Mucosa of rectum (tissue), 2 donors: ENCODE measurements around the gene FAM234B.

ENCODE experiments used
- H3K27ac ChIP-seq, 2 donors: one replicate each; pipeline ENCODE4 v1.7.0; 2013; ENCODE audit warnings: inconsistent platforms in 2 of 2, low read depth in 2 of 2, low read length in 2 of 2
- H3K27me3 ChIP-seq, 2 donors: one replicate each; pipeline ENCODE4 v1.7.0; 2013; ENCODE audit warnings: low read length in 2 of 2; ENCODE audit not compliant: control insufficient read depth in 2 of 2, insufficient read depth in 2 of 2
- H3K36me3 ChIP-seq, 2 donors: one replicate each; pipeline ENCODE4 v1.7.0; 2013; ENCODE audit warnings: low read length in 2 of 2; ENCODE audit not compliant: control insufficient read depth in 2 of 2, insufficient read depth in 2 of 2
- H3K4me1 ChIP-seq, 2 donors: one replicate each; pipeline ENCODE4 v1.7.0; 2013; ENCODE audit warnings: low read length in 2 of 2, mild to moderate bottlenecking in 1 of 2; ENCODE audit not compliant: control insufficient read depth in 2 of 2, insufficient read depth in 2 of 2
- H3K4me3 ChIP-seq, 2 donors: one replicate each; pipeline ENCODE4 v1.7.0; 2013; ENCODE audit warnings: low read length in 2 of 2
- H3K9ac ChIP-seq, 2 donors: one replicate each; pipeline ENCODE4 v1.7.0; 2013; ENCODE audit warnings: low read length in 2 of 2, low read depth in 1 of 2, mild to moderate bottlenecking in 1 of 2
- H3K9me3 ChIP-seq, 2 donors: one replicate each; pipeline ENCODE4 v1.7.0; 2013; ENCODE audit warnings: low read length in 2 of 2; ENCODE audit not compliant: control insufficient read depth in 2 of 2
- donor health status: healthy.
- donor health status: Normal muscosa, but diverticular disease.

Gene FAM234B

DNA sequence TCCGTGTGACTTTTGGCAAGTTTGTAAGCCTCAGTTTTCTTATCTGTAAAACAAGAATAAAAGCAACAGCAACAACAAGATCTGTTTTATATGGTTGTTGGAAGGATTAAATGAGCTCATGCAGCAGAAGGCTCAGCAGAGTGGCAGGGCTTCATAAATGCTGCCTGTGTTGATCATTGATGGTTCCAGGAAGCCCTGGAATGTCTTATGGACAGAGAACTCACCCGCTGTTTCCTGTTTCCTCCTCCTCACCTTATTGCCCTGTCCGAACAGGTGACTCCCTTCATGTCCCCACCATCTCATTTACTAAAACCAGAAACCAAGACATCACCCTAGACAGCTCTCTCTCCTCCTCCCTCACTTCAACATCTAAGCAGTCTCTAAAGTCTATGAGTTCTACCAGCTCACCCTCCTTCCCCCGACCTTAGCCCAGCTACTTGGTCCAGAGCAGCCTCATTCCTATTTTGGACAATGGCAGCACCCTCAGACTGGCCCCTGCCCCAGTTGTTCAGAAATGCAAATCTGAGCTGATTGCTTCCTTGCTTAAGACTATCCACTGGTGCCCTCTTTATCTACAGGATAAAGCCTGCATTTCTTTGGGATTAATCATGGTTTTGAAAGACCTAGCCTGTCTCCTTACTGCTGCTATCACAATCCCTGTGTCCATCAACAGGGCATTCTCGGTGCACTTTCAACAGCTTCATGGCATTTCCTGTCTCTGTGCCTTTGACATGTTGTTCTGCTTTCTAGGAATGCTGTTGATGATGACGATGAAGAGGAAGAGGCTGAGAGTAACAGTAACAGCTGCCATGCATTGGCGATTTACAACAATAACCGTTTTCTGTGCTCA lies 80.7 kb downstream of the FAM234B start:
- Histone ChIP-seq H3K4me1 (no peaks in the 10 kb centered on the region), H3K9ac (no peak overlapping the region), H3K36me3 (no peaks in the 10 kb centered on the region), H3K9me3 (no peaks in the 10 kb centered on the region), H3K4me3 (no peak overlapping the region), H3K27ac (no peak overlapping the region), H3K27me3 (no peaks in the 10 kb centered on the region)

DNA sequence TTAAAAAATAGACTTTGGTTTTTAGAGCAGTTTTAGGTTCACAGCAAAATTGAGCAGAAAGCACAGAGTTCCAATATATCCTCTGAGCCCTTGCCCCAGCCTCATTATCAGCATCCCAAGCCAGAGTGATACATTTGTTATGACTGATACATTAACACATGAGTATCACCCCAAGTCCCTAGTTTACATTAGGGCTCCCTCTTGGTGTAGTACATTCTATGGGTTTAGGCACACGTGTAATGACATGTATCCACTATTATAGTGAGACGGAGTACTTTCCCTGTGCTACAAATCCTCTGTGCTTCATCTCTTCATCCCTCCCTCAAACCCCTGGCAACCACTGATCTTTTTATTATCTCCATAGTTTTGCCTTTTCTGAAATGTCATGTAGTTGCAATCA lies 81.8 kb downstream of the FAM234B start:
- no peaks in the 10 kb centered on the region for H3K4me1 ChIP-seq
- no peaks in the 10 kb centered on the region for H3K36me3 ChIP-seq
- no peaks in the 10 kb centered on the region for H3K27me3 ChIP-seq
- no peak overlapping the region for H3K27ac ChIP-seq
- no peaks in the 10 kb centered on the region for H3K9me3 ChIP-seq
- no peak overlapping the region for H3K4me3 ChIP-seq
- no peak overlapping the region for H3K9ac ChIP-seq

DNA sequence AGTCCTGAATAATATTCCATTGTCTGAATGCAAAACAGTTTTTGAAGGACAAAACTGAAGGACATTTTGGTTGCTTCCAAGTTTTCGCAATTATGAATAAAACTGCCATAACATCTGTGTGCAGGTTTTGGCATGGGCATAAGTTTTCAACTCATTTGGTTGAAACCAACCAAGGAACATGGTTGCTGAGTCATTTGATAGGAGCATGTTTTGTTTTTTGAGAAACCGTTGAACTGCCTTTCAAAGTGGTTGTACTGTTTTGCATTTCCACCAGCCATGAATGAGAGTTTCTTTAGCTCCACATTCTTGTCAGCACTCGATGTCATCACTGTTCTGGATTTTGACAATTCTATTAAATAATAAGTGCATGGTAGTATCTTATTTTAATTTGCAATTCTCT lies 82.3 kb downstream of the FAM234B start:
- no peaks in the 10 kb centered on the region for H3K27me3 ChIP-seq
- no peaks in the 10 kb centered on the region for H3K9me3 ChIP-seq
- H3K4me3 ChIP-seq, result no peak overlapping the region
- no peaks in the 10 kb centered on the region for H3K4me1 ChIP-seq
- H3K27ac ChIP-seq, result no peak overlapping the region
- H3K9ac ChIP-seq, result no peak overlapping the region
- no peaks in the 10 kb centered on the region for H3K36me3 ChIP-seq

DNA sequence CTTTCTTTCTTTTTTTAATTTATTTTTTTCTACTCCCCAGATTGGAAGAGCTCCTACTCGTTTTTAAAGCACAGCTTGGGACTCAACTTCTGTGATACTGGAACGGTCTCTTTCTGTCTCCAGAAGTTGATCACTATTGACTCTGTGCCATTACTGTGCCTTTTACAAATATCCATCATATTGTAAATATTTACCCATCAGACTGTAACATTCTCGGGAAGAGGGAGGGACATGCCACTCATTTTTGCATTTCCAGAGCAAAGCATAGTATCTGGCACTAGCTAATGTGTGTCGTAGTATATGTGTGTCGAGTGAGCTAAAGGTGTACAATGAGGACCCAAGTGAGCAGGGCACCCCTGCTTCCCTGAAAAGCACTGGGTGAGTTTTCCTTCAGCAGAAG lies 83.3 kb downstream of the FAM234B start:
- H3K9ac ChIP-seq, result no peak overlapping the region
- no peaks in the 10 kb centered on the region for H3K27me3 ChIP-seq
- H3K4me3 ChIP-seq, result no peak overlapping the region
- H3K4me1 ChIP-seq, result no peaks in the 10 kb centered on the region
- H3K36me3 ChIP-seq, result no peaks in the 10 kb centered on the region
- H3K27ac ChIP-seq, result no peak overlapping the region
- no peaks in the 10 kb centered on the region for H3K9me3 ChIP-seq

DNA sequence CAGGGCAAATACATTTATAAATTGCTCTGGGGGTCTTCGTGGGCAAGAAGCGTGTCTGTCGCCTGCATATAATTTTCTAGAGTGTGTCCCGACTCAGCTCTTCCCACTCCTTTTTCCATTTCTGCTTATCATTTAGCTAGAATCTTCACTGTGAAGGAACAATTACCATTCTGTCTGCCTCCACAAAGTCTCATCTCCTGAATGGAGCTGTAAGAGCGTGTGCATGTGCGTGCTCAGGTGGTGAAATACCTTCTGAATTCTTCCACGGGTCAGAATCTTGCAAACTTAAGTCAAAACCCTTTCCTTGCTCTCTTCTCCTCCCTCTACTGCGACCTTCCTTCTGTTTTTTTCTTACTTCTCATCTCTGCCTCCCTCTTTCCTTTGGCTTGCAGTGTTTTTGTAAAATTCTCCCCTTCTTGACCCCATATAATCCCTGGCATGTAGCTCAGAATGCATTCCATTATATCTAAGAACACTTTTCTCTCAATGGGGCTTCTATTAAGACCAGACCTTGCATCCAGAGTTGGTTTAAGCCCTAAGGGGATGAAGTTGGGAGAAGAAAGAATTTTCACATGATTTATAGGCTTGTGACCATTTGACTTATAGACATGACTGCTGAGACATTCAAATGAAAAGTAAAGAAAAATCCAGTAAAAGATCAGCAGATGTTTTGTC lies 84.2 kb downstream of the FAM234B start:
- Histone ChIP-seq H3K9ac (no peak overlapping the region), H3K4me1 (no peaks in the 10 kb centered on the region), H3K36me3 (no peaks in the 10 kb centered on the region), H3K4me3 (no peak overlapping the region), H3K9me3 (no peaks in the 10 kb centered on the region), H3K27me3 (peaks cover 0 to under 1% of the 10 kb centered on the region in 2 donors), H3K27ac (no peak overlapping the region)

DNA sequence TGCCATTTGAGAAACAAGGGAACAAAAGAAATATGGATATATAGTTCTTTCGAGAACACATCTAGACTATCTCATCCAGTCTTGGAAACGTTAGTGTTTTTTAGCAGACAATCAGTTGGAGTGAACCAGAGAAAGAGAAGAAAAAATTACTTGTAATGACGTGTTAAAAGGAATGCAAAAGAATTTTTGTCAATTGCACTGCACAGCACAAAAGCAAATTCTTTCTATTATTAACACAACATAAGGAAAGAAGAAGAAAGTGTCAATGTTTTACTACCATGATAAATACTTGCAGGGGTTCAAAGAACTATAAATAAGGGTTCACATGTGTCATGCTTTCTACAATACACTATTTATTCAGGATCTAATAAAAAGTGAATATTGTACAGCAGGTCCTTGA lies 86.8 kb downstream of the FAM234B start:
- Histone ChIP-seq H3K36me3 (no peaks in the 10 kb centered on the region), H3K4me3 (no peak overlapping the region), H3K4me1 (no peaks in the 10 kb centered on the region), H3K27ac (no peak overlapping the region), H3K9ac (no peak overlapping the region), H3K27me3 (peaks cover 0 to 10% of the 10 kb centered on the region in 2 donors), H3K9me3 (no peaks in the 10 kb centered on the region)
